Activated CD8-positive, alpha-beta memory T cell treated with anti-CD3 and anti-CD28 coated beads, Interleukin-2, amount 50 U/mL, for 24 hours (primary cell): ENCODE results near the gene URM1.
A peak's percentile ranks its signal among the peaks of the same experiment; 100 is the strongest.

Experiments
- DNase-seq: peaks from one replicate; pipeline ENCODE4 v3.0.0-alpha.2; 2020; ENCODE audit errors: extremely low read depth

Gene URM1

DNA sequence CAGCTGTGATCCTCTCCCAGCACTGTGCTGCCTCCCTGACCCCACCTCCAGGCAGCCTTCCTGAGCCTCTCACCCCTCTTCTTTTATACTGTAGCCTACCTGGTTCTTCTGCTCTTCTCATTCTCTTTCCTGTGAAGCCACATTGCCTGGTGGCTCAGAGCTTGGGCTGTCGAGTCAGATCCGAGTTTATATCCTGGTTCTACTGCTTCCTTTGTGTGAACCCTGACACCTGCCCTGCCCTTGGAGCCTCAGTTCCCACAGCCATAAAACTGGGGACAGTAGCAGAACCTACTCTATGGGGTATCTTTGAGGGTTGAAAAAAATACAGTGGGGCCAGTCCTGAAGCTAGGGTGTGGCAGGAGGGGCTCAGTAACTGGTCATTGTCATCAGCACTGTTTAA, 22.0 kb upstream of the URM1 start:
- no peak for DNase-seq

DNA sequence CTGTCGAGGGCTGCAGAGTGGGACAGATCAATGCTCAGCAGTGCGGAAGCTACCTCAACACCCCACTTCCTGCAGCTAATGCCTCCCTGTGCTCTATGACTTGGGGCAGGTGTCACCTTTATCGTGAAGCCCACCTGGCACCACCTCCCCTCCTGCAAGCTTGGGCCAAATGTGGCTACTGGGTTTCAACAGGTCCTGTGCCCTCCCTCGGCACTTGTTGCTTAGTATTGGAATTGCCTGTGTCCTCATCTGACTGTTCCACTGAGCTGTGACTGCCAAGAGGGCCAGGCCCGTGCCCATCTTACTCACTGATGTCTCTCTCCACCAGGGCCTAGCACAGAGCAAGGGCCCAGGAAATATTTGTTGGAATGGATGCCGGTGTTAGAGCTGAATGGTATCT, 21.4 kb upstream of the URM1 start:
- DNase-seq: no peak

DNA sequence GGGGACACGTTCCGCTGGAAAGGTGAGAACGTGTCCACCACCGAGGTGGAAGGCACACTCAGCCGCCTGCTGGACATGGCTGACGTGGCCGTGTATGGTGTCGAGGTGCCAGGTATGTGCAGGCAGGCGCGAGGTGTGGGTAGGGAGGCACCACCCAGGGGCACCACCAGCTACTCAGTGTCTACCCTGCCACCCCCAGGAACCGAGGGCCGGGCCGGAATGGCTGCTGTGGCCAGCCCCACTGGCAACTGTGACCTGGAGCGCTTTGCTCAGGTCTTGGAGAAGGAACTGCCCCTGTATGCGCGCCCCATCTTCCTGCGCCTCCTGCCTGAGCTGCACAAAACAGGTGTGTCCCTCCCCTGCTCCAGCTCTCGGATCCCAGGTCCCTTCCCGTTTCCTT, 15.7 kb upstream of the URM1 start:
- DNase-seq: no peak

DNA sequence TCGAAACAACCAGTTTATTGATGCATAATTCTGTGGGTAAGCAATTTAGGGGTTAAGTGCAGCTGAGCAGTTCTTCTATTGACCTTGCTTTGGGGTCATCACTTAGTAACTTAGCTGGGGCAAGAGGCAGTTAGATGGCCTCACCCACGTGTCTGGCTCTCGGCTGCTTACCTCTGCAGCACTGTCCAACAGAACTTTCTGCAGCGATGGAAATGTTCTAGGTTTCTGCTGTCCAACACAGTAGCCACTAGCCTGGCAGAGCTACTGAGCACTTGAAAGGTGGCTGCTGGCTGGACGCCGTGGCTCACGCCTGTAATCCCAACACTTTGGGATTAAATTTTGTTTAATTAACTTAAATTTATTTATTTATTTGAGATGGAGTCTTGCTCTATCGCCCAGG, 13.1 kb upstream of the URM1 start:
- no peak for DNase-seq

DNA sequence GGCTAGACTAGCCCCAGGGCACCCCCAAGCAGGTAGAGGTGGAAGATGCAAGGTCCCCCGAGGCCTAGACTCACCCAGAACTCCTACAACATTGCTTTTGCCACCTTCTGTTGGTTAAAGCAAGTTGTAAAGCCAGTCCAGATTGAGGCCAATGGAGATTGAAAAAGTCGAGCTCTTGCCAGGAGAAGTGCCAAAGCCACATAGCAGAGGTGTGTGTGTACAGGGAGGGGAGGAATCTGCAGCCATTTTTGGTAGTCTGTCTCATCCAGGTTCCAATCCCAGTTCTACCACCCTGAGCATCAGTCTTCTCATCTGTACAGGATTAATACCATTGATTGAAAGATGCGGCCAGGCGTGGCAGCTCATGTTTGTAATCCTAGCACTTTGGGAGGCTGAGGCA, 12.3 kb upstream of the URM1 start:
- no peak for DNase-seq

DNA sequence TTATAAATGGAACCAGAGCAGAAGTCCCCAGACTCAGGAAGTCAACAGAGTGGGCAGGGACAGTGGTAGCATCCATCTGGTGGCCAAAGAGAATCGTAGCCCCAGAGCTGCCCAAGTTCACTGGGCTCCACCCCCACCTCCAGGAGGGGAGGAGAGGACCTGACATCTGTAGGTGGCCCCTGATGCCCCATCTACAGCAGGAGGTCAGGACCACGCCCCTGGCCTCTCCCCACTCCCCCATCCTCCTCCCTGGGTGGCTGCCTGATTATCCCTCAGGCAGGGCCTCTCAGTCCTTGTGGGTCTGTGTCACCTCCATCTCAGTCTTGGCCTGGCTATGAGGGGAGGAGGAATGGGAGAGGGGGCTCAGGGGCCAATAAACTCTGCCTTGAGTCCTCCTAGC, 10.3 kb upstream of the URM1 start:
- no peak for DNase-seq

DNA sequence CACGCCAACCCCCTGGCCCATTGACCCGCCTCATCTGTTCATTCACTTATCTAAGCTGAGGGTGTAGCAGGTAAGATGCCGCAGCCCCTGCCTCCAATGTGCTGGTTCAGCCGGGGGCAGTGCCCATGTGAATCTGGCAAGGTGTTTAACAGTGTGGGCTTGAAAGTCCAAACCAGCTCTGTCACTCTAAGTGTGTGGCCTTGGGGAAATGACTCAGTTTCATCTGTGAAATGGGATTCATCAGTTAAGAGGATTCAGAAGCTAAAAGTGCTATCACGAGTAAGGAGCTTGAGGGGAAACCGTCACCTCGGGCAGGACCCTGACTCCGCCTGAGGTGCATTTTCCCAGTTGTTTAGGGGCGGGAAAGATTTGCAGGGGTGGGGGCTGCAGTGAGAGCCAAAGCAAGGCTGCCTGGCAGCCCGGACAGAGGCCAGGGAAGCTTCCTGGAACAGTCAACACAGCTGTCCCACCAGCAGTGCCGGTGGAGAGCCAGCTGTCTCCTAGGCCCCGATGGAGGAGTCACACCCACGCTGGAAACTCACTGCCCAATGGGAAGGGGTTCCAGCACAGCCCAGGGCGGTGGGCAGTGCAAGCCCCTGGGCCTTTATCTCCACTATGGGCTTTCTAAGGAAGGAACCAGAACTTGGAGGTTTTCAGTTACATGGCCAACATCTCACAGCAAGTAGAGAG, 9.7 kb upstream of the URM1 start:
- no peak for DNase-seq

DNA sequence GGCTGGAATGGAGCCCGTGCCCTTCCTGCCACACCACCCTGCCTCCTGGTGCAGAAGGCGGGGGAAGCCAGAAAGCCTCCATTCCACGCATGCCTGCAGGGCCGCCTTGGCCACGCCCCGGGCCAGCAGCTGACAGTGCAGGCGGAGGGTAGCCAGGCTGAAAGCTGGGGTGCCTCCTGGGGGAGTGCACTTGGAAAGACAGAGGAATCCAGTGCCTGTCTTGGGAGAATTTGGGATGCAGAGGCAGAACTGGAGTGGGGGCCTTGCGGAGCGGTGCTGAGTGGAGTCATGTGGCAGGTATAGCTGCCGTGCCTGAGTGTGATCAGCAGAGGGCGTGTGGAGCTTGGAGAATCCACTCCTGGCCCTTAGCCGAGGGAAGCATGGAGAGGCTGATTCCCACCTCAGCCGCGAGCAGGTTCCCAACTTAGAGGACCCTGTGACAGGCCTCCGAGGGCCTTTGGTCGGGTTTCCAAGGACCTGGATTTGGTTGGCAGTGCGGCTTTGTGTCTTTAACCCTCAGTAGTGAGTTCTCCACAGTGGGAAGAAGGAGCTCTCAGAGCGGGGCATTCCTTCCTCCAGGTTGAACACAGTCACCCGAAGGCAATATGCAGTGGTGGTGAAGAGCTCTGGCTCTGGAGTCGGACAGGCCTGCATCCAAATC, 9.1 kb upstream of the URM1 start:
- peak; percentile 24 for DNase-seq

DNA sequence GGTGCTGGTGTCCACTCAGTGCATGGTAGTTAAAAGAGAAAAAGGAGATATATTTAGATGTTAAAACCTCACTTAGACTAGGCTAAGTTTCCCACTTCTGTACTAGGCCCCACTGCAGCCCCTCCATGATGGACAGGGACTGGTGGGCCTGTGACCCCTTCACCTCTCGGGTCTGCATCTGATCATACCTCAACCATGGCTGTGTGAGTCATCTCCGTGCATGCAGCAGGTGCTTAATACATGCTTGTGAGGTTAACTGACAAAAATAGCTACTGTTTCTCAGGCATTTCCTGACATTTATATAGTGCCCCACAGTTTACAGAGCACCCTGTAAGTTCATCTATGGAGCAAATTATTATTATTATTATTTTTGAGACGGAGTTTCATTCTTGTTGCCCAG, 8.4 kb upstream of the URM1 start:
- no peak for DNase-seq

DNA sequence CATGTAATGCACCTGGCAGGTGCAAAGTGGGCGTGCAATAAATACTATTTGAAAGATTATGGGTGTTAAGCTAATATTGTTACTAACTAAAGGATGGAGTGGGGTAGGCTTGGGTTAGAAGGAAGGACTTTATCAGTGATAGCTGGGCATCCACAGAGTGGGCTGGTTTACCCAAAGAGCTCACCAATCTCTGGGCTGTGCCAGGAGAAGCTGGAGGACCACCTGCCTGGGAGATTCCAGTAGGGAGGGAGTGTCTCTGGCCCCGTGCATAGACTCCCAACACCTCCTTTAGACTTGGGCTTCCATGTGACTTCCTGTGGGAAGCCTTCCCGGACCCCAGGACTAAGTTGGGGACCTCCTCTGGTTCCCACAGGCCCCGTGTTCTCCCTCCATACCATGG, 5.6 kb upstream of the URM1 start:
- no peak for DNase-seq

DNA sequence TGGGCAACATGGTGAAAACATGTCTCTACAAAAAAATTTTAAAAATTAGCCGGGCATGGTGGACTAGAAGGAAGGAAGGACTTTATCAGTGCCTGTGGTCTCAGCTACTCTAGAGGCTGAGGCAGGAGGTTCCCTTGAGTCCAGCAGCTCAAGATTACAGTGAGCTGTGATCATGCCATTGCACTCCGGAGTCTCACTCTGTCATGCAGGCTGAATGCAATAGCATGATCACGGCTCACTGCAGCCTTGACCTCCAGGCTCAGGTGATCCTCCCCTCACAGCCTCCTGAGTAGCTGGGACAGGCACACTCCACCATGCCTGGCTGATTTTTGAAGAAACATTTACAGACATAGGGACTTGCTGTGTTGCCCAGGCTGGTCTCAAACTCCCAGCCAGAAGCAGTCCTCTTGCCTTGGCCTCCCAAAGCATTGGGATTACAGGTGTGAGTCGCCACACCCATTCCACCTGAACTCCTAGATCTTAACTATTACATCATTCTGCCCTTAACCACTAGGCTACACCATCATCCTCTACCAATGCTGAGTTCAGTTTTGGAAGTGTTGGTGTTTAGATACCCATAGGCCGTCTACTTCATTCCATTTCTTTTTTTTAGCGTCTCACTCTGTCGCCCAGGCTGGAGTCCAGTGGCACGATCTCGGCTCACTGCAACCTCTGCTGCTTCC, 2.0 kb upstream of the URM1 start:
- no peak for DNase-seq

DNA sequence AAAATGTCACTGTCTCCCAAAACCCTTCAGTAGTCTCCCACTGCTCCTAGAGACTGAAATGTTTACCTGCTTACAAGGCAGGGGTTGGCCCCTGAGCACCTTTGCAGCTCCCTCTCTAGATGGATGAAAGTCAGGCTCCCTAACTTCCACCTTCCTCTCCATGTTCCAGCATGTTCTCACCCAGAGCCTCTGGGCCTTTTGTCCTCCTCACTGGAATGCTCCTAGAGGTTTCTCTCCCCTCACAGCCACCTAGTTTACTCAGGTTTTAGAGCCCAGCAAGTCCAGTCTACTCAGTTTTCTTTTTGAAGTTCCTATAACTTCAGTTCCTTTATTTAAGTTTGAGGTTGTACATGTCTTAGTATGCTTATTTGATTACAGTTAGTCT, 815 bp upstream of the URM1 start:
- no peak for DNase-seq

DNA sequence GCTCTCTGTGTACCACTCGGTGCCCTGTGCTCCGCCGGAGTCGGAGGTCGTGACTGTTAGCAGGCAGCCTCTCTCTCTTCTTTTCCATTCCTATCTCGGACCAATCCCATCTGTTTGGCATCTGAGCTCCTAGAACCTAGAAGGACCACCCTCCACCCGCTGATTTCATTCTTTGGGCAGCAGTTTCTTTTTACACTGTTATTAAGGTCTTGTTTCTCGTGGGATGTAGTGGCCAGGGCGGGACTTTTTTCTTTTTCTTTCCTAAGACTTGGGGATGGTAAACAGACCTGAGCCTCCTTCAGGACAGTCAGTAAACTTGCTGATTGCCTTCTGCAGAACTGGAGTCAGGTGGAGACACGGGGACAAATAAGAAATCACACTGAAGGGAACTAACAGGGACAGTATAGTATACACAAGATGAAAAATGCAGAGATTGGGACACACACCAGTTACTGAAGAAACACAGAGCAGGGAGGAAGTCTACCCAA, 500 bp downstream of the URM1 start:
- DNase-seq: no peak

DNA sequence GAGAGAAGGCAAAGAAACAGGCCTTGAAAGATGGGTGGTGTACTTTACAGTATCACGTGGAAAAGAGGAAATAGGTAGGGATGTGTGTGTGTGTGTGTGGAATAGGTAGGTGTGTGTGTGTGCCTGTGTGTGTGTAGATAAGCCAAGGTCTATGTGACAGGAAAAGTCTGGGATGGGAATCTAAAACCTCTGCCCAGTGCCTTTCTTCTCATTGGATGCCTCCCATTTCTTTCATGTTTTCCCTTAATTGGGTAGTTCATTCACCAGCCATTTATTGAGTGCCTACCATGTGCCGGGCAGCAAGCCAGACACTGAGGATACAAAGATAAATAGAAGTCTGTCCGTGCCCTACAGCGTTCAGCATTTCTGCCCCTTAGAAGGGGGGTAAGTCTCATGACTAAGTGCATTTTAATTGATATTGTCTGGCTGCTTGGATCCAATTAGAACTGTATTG, 1.0 kb downstream of the URM1 start:
- DNase-seq: no peak

DNA sequence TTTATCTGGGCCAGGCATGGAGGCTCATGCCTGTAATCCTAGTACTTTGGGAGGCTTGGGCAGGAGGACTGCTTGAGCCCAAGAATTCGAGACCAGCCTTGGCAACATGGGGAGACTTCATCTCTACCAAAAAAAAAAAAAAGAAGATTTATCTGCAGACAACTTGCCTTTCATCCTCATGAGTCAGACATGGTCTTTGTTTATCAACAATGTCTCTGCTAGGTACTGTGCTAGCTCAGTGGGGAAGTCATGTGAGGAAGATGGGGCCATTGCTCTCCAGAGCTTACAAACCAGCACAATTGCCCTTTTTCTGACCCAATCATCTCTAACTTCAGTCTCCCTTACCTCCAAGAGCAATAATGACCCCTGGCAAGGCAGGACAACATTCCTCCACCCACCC, 1.6 kb downstream of the URM1 start:
- DNase-seq: no peak

DNA sequence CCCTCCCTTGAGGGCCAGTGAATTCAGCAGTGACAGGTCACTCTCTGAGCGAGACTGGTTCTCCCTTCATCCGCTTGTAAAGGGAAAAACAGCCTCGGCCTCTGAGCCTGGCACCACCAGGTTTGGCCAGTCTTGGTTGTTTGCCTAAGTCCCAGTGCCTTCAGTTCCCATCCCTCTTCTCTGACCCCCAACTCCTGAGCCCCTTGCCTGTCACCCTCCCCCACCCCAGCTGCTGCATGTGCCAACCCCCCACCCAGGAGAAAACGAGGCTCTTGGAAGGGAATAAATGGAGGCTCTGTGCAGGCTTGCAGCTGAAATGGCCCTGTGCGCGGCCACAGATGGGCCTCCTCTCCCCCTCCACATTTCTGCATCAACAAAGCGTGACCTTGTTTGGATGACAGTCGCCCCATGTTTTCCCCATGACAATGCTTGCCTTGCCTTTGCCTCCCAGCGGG, 3.1 kb downstream of the URM1 start:
- no peak for DNase-seq

DNA sequence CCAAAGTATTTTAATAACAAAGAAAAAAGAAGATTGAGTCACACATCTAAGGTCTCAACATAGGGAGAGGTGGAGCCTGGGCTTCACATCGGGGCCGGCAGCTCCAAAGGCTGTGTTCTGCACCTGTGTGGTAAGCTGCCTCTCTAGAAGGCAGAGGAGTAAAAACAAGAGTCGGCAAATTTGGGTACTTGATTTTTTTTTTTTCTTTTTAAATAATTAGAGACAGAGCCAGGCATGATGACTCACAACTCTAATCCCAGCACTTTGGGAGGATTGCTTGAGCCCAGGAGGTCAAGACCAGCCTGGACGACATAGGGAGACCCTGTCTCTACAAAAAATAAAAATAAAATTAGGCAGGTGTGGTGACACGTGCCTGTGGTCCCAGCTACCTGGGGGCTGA, 4.7 kb downstream of the URM1 start:
- no peak for DNase-seq

DNA sequence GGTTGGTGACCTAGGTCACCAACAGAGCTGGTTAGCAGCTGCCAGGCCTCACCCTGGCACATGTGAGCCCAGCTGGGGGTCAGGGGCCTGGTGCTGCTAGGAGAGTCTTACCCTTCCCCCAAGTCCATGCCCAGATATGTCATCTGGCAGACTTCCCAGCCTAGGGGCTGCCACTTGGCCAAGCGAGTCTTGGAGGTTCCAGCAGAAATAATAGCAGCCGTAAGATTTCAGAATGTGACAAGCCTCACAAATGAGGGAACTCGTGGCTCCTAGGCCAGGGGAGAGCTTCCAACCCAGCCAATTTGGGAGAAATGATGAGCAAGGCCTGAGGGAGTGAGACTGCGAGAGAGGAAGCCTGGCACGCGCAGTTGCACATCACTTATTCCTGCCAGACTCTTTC, 11.1 kb downstream of the URM1 start:
- no peak for DNase-seq

DNA sequence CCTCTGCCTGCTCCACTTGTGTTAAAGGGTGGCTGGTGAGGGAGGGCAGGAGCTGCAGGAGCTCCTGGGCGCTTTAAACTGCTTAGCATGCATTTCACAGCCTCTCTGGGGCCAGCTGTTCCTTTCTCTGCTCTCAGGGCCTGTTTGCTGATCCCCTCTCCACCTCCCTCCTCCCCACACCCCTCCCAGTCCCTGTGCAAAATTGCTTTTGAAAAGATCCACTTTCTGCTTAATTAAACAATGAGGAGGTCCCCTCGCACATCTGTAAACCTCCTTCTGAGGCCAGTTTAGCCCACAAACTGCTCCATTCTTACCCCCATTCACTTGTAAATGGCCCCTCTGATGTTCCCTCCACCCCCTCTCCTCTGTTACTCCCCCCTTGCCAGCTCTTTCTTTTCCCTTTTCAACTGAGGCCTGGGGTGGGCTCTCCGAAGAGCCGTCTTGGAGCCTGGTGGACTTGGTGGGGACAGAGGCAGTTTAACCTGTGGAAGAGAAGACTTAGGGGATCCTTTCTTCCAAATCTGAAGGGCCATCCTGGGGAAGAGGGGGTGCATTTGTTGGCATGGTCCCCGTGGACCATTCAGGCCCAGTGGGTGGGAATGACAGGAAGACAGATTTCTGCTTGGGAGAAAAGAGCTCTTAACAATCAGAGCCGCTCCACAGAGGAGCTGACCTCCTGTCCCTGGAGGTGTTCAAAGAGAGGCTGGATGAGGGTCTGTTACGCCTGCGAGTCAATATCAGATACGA, 12.0 kb downstream of the URM1 start:
- no peak for DNase-seq

DNA sequence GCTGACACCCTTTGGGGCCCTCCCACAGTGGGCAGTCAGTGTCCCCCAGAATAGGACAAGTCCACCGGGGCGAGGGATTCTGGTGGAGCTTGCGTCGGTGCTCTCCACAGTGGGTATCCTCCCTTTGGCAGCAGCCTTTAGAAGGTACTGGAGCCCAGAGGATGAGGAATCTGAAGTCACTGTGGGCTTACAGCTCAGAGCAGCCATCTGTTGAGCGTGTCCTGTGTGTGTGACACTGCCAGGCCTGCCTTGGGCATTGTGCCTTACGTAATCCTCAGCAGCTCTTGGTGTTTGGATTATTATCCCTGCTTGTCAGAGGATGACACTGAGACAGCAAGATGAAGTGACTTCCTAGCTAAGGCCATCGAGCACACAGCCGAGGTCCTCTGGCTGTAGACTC, 12.6 kb downstream of the URM1 start:
- DNase-seq: no peak

DNA sequence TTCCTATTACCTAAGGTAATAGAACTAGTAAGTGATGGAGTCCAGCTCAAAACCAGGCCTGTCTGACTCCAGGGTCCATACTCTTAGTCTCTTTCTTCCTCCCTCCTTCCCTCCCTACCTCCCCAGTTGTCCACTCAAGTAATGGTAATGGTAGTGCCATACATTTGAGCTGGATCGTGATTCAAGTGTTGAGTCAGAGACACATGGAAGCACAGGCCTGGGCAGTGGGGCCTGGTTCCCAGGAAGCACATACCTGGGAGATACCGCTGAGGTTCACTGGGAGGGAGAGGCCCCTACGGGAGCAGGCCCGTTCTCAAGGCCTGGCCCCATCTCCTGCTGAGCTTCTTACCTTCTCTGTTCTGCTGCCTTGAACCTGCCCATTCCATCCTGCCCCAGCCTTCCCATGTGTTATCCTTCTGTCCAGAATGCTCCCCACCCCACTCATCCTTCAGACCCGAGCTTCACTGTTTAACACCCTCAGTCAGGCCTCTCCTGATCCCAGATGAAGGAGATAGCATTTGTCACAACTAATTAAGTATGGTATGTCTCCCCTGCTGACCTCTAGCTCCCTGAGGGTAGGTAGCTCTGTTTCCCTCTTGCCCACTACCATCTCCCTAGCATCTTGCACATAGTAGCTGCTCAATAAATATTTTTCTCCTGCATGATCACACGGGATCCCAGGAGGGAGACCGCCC, 13.8 kb downstream of the URM1 start:
- no peak for DNase-seq
